Tibial artery (tissue), 4 donors: Measurements from ENCODE around the gene ETNK2.

Experiments used
- DNase-seq, 2 donors: peaks; one replicate each; pipeline ENCODE4 v3.0.0-alpha.2; 2019
- H3K27ac ChIP-seq, 2 donors: fragments of 200-600 bp; sonication (generic) in 1 of 2; 1 replicate in 1 of 2; 2 replicates in 1 of 2; pipeline ENCODE4 v1.5.1; 2018 to 2019; ENCODE audit warnings: mild to moderate bottlenecking in 1 of 2
- H3K27me3 ChIP-seq, 2 donors: fragments of 200-600 bp; sonication (generic) in 1 of 2; one replicate each; pipeline versions ENCODE4 v1.5.1 to v1.6.0; 2016 to 2019
- H3K36me3 ChIP-seq, 3 donors: fragments of 200-600 bp; sonication (generic) in 2 of 3; one replicate each; pipeline ENCODE4 v1.5.1; 2016 to 2019; ENCODE audit warnings: mild to moderate bottlenecking in 2 of 3
- H3K4me1 ChIP-seq, 4 donors: fragments of 200-600 bp; sonication (generic) in 2 of 4; 1 replicate in 3 of 4; 2 replicates in 1 of 4; pipeline ENCODE4 v1.5.1; 2016 to 2019
- H3K4me3 ChIP-seq, 2 donors: fragments of 200-600 bp; sonication (generic) in 1 of 2; 1 replicate in 1 of 2; 2 replicates in 1 of 2; pipeline ENCODE4 v1.5.1; 2018 to 2019; ENCODE audit warnings: mild to moderate bottlenecking in 2 of 2
- H3K9me3 ChIP-seq, 3 donors: fragments of 200-600 bp; sonication (generic) in 1 of 3; one replicate each; pipeline ENCODE4 v1.5.1; 2016 to 2019
- intact Hi-C: fragments of 100-400 bp; cut with DNase I; formaldehyde crosslinking; loops from one replicate; pipeline ENCODE4 v1.15.0; 2023; ENCODE audit warnings: low total_unique reads
- TF ChIP-seq, protein P1 (sequence below), 2 experiments: fragments of 200-600 bp in 1 of 2; fragments of 450-650 bp in 1 of 2; IDR thresholded peaks; one replicate each; pipeline ENCODE4 v1.5.1; 2017 to 2019; ENCODE audit warnings: antibody characterized with exemption in 2 of 2, mild to moderate bottlenecking in 1 of 2, moderate library complexity in 1 of 2

ETNK2 gene

DNA sequence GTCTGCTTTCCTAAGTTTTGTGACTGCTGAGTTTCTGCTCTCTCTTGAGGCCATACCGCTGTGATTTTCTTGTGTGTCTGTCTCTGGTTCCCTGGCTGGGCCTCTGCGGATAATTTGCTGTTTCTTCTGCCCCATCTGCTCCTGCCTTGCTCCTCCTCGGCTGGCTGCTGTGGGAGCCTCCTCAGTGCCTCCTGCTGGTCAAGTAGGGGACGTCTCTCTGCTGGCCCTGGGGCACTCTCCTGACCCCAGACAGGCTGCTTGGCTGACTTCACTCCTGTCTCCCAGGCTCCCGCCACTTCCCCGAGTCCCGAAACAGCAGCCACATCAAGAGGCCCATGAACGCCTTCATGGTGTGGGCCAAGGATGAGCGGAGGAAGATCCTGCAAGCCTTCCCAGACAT is 28.5 kb downstream of the ETNK2 start:
- TF ChIP-seq, protein P1, sequence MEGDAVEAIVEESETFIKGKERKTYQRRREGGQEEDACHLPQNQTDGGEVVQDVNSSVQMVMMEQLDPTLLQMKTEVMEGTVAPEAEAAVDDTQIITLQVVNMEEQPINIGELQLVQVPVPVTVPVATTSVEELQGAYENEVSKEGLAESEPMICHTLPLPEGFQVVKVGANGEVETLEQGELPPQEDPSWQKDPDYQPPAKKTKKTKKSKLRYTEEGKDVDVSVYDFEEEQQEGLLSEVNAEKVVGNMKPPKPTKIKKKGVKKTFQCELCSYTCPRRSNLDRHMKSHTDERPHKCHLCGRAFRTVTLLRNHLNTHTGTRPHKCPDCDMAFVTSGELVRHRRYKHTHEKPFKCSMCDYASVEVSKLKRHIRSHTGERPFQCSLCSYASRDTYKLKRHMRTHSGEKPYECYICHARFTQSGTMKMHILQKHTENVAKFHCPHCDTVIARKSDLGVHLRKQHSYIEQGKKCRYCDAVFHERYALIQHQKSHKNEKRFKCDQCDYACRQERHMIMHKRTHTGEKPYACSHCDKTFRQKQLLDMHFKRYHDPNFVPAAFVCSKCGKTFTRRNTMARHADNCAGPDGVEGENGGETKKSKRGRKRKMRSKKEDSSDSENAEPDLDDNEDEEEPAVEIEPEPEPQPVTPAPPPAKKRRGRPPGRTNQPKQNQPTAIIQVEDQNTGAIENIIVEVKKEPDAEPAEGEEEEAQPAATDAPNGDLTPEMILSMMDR (IDR thresholded peaks at IDR 0.05), result peak; percentile 15 to 26
- intact Hi-C loops, result no loop called here
- peaks cover 71 to 84% (median 82%) of the 10 kb centered on the region in 3 donors for H3K36me3 ChIP-seq
- no peaks in the 10 kb centered on the region for H3K9me3 ChIP-seq
- peak overlapping the region in 1 of 2 donors; percentile 11 for H3K27ac ChIP-seq
- H3K27me3 ChIP-seq, result no peaks in the 10 kb centered on the region
- H3K4me1 ChIP-seq, result peaks cover 0 to 29% (median 15%) of the 10 kb centered on the region in 4 donors
- DNase-seq, result no peak
- no peak overlapping the region for H3K4me3 ChIP-seq

GRCh38 chr1:204121840-204122555 is 29.8 kb downstream of the ETNK2 start:
- no peak overlapping the region for H3K4me3 ChIP-seq
- no peaks in the 10 kb centered on the region for H3K9me3 ChIP-seq
- peaks cover 84 to 98% (median 96%) of the 10 kb centered on the region in 3 donors for H3K36me3 ChIP-seq
- no peaks in the 10 kb centered on the region for H3K27me3 ChIP-seq
- TF ChIP-seq, protein P1 (IDR thresholded peaks at IDR 0.05), result no peak
- DNase-seq, result no peak
- H3K4me1 ChIP-seq, result peaks cover 0 to 15% (median 6%) of the 10 kb centered on the region in 4 donors
- intact Hi-C loops, result no loop called here
- no peak overlapping the region for H3K27ac ChIP-seq

- H3K4me1 ChIP-seq, result peaks cover 0 to 9% (median 3%) of the 10 kb centered on the region in 4 donors
- intact Hi-C loops, result no loop called here
- no peak overlapping the region for H3K4me3 ChIP-seq
- H3K36me3 ChIP-seq, result peaks cover 52 to 78% (median 70%) of the 10 kb centered on the region in 3 donors
- no peaks in the 10 kb centered on the region for H3K27me3 ChIP-seq
- TF ChIP-seq, protein P1 (IDR thresholded peaks at IDR 0.05), result no peak
- no peaks in the 10 kb centered on the region for H3K9me3 ChIP-seq
- no peak overlapping the region for H3K27ac ChIP-seq
- DNase-seq, result no peak
Observed at GRCh38 chr1:204116539-204116938, 35.3 kb downstream of the ETNK2 start.

DNA sequence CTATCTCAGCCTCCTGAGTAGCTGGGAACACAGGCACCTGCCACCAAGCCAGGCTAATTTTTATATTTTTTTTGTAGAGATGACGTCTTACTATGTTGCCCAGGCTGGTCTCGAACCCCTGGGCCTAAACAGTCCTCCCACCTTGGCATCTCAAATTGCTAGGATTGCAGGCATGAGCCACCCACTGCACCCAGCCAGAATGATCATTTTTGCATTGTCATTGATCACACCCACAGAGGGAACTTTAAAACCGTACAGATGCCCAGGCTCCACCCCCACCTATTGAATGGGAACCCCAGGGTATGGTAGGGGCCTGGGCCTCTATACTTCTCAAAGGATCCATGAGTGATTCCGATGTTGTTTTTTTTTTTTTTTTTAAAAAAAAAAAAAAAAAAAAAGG is 36.7 kb downstream of the ETNK2 start:
- intact Hi-C loops, result no loop called here
- TF ChIP-seq, protein P1 (IDR thresholded peaks at IDR 0.05), result no peak
- no peak for DNase-seq
- no peaks in the 10 kb centered on the region for H3K9me3 ChIP-seq
- no peak overlapping the region for H3K27ac ChIP-seq
- H3K4me3 ChIP-seq, result no peak overlapping the region
- no peaks in the 10 kb centered on the region for H3K27me3 ChIP-seq
- peaks cover 40 to 65% (median 57%) of the 10 kb centered on the region in 3 donors for H3K36me3 ChIP-seq
- peaks cover 0 to 15% (median 4%) of the 10 kb centered on the region in 4 donors for H3K4me1 ChIP-seq

GRCh38 chr1:204114606-204115005 is 37.2 kb downstream of the ETNK2 start:
- H3K36me3 ChIP-seq, result peaks cover 35 to 64% (median 52%) of the 10 kb centered on the region in 3 donors
- no peak overlapping the region for H3K4me3 ChIP-seq
- no peak overlapping the region for H3K27ac ChIP-seq
- peaks cover 0 to 20% (median 4%) of the 10 kb centered on the region in 4 donors for H3K4me1 ChIP-seq
- no peaks in the 10 kb centered on the region for H3K9me3 ChIP-seq
- DNase-seq, result no peak
- intact Hi-C loops, result no loop called here
- H3K27me3 ChIP-seq, result no peaks in the 10 kb centered on the region
- TF ChIP-seq, protein P1 (IDR thresholded peaks at IDR 0.05), result no peak
